HG03097 (cell line): ENCODE measurements around the gene IFT122.

ENCODE experiments used
- ATAC-seq: cut with Tn5 transposase; IDR thresholded peaks from one replicate; pipeline ENCODE4 v1.9.1; 2021; ENCODE audit not compliant: unreplicated experiment, low FRiP score

IFT122 gene

GRCh38 chr3:129439226-129439816 lies 703 bp upstream of the IFT122 start:
- ATAC-seq = no peak

GRCh38 chr3:129440618-129441190 lies 680 bp downstream of the IFT122 start:
- no peak for ATAC-seq

- ATAC-seq = no peak
Measured at GRCh38 chr3:129441215-129441614, 1.2 kb downstream of the IFT122 start.

GRCh38 chr3:129441782-129442181 lies 1.8 kb downstream of the IFT122 start:
- no peak for ATAC-seq

DNA sequence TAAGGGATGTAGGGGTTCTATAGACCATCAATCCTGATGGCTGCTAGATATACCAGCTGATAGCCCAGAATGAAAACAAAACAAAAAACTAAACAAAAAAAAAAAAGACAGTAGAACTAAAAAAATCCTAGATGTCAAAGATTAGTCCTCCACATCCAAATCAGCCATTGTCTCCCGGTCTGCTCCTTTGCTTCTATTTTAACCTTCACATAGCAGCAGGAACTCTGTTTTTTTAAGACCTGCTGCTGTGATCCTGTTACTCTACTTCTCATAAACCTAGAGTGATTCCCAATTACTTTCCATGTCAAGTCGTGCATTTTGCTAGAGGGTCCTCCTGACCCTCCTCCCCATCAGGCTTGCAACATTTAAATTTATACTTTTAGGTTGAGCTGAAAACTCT lies 2.5 kb downstream of the IFT122 start:
- no peak for ATAC-seq

DNA sequence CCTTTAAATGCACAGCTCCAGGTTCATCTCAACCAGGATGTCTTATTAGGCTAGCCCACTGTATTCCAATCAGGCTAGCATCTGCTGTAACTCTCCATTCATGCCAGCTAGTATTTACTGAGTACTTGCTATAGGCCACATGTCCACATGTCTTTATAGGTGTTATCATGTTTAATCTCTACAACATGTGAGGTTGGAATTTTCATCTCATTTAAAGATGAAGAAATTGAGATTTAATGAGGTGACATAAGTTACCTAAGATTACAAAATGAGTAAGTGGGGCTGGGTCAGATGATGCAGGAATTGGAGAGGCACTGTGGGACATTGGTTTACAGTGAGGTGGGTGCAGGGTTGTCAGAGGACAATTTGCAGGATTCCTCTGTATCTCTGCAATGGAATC lies 2.9 kb downstream of the IFT122 start:
- ATAC-seq = no peak

- ATAC-seq = no peak
Measured at GRCh38 chr3:129445471-129445870, 5.4 kb downstream of the IFT122 start.

DNA sequence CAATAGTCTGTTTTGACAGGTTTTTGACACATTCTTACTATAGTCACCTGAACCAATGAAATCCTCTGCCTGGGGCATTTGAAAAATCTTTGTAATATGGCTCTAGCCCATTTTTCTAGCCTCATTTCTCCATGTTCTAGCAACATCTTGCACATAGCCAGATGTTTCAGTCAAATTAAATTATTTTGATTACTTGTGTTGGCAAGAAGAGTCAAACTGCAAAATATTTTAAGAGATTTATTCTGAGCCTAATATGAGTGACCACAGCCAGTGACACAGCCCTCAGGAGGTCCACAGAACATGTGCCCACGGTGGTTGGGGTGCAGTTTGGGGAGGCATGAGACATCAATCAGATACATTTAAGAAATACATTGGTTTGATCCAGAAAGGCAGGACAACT lies 6.9 kb downstream of the IFT122 start:
- ATAC-seq = no peak

DNA sequence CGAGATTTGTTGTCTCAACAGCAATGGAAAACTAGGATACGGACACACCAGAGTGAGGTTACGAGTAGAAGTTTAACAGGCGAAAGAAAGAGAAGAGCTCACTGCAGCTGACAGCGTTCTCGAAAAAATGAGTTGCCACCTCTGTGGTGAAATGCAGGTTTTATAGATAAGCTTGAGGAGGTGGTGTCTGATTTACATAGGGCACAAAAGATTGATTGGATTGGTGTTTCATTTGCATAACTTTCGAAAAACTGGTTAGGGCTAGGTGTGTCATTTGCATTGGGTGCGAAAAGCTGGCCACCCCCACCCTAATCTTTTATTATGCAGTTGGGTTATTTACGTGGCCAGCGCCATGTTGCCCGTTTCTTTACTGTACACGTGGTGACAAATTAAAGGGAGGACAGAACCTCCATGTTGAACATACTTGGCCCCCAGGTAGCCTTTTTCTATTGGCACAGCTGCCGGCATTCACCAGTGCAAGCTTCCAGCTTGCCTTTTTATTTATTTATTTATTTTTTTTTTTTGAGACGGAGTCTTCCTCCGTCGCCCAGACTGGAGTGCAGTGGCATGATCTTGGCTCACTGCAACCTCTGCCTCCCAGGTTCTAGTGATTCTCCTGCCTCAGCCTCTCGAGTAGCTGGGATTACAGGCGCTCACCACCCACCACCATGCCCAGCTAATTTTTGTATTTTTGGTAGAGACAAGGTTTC lies 8.3 kb downstream of the IFT122 start:
- no peak for ATAC-seq

GRCh38 chr3:129449279-129450115 lies 9.5 kb downstream of the IFT122 start:
- no peak for ATAC-seq

- ATAC-seq = no peak
Measured at GRCh38 chr3:129453732-129454131, 13.7 kb downstream of the IFT122 start.

DNA sequence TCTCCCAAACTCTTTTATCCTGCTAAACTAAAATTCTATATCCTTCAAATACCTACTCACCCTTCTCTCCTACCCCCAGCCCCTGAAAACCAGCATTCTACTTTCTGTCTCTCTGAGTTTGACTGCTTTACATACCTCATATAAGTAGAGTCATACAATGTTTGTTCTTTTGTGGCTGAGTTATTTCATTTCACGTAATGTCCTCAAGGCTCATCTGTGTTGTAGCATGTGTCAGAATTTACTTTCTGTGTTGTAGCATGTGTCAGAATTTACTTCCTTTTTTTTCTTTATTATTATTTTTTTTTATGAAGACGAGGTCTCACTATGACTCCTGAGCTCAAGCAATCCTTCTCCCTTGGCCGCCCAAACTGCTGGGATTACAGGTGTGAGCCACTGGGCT lies 20.1 kb downstream of the IFT122 start:
- no peak for ATAC-seq

GRCh38 chr3:129460572-129460971 lies 20.5 kb downstream of the IFT122 start:
- no peak for ATAC-seq

- ATAC-seq = peak; percentile 37
Measured at GRCh38 chr3:129461022-129461421, 21.0 kb downstream of the IFT122 start.

GRCh38 chr3:129461461-129462146 lies 21.6 kb downstream of the IFT122 start:
- peak; percentile 79 for ATAC-seq

DNA sequence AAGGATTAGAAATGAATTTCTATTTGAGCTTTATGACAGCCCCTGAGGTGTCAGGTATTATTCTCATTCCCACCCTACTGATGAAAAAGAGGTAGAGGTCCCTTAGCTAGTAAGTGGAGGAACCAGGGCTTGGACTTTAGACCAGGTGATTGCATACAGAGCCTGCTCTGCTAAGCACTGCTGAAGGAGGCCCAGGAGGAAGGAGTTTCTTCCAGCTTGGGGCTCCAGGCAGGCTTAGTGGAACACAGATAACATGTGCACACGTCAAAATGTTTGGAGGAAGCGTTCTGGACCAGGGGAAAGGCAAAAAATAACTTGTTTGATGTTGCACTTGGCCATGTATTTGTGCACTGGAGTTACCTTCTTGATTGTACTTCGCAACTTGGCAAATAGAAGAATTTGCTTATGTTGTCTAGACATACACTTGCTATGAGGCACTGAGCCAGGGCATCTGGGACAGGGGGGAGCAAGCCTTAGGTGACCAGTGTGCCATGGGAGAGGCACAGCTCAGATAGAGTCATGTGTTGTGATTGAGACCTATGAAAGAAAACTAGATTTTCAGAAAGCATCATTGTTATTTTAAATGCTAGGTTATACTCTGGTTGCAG lies 22.4 kb downstream of the IFT122 start:
- ATAC-seq = no peak

- no peak for ATAC-seq
Measured at GRCh38 chr3:129463094-129463493, 23.1 kb downstream of the IFT122 start.

GRCh38 chr3:129463716-129464115 lies 23.7 kb downstream of the IFT122 start:
- no peak for ATAC-seq

- no peak for ATAC-seq
Measured at GRCh38 chr3:129467932-129468331, 27.9 kb downstream of the IFT122 start.

DNA sequence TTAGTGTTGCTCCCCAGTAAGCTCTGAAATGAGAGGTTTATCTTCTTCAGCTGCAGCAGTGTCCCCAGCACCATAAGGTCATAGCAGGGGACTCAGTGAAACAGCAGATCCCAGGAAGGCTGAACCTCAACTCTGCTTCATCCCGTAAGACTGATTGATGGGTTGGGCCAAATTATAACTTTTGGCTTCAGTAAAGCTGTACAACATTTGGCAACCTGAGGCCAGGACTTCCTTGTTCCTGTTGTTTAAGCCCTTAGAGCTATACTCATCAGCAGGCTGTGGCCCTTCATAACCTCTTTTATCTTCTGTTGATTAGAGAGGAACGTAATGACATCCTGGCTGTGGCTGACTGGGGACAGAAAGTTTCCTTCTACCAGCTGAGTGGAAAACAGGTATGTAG lies 29.0 kb downstream of the IFT122 start:
- ATAC-seq = no peak
